ENCODE measurements around the gene PCDHGA4.
"Not testable (repeated sequence)": the region's sequence is repeated elsewhere in the genome, so short reads cannot be mapped to it uniquely, and the experiment has no call there.

The PCDHGA4 gene

GRCh38 chr5:141354900-141355469 is at the start of gene PCDHGA4:
Gene PCDHGA4, plus strand, starts transcription at chr5:141355021. Its CDS starts 87 bp downstream, at chr5:141355108.
- no peak for DNase-seq

GRCh38 chr5:141306630-141307029 is 48.2 kb upstream of the PCDHGA4 start:
- DNase-seq, result no peak

- DNase-seq, result no peak
Measured at GRCh38 chr5:141313711-141314110, 41.1 kb upstream of the PCDHGA4 start.

GRCh38 chr5:141316963-141317362 is 37.9 kb upstream of the PCDHGA4 start:
- DNase-seq, result not testable (repeated sequence)

GRCh38 chr5:141319202-141319601 is 35.6 kb upstream of the PCDHGA4 start:
- DNase-seq, result no peak

- DNase-seq, result no peak
Measured at GRCh38 chr5:141319699-141320098, 35.1 kb upstream of the PCDHGA4 start.

GRCh38 chr5:141320225-141321169 is 34.3 kb upstream of the PCDHGA4 start, which contains the start of gene TAF7:
Gene TAF7, minus strand, starts transcription at chr5:141320784. Its CDS starts 740 bp downstream, at chr5:141320044.
- peak; percentile 91 for DNase-seq

- no peak for DNase-seq
Measured at GRCh38 chr5:141322261-141322660, 32.6 kb upstream of the PCDHGA4 start.

- peak; percentile 66 for DNase-seq
Measured at GRCh38 chr5:141326088-141326854, 28.6 kb upstream of the PCDHGA4 start.

- no peak for DNase-seq
Measured at GRCh38 chr5:141328231-141328630, 26.6 kb upstream of the PCDHGA4 start.

GRCh38 chr5:141330299-141331080 is 24.3 kb upstream of the PCDHGA4 start, which contains the start of gene PCDHGA1:
Gene PCDHGA1, plus strand, starts transcription at chr5:141330514.
- peak; percentile 7 for DNase-seq

- not testable (repeated sequence) for DNase-seq
Measured at GRCh38 chr5:141332571-141332970, 22.2 kb upstream of the PCDHGA4 start.

- DNase-seq, result peak; percentile 21
Measured at GRCh38 chr5:141338538-141339306, 16.1 kb upstream of the PCDHGA4 start, which contains the start of gene PCDHGA2. Gene PCDHGA2, plus strand, starts transcription at chr5:141338760.

- not testable (repeated sequence) for DNase-seq
Measured at GRCh38 chr5:141340781-141341354, 14.0 kb upstream of the PCDHGA4 start.

- DNase-seq, result no peak
Measured at GRCh38 chr5:141342773-141343172, 12.0 kb upstream of the PCDHGA4 start.

- DNase-seq, result peak; percentile 16
Measured at GRCh38 chr5:141343242-141343952, 11.4 kb upstream of the PCDHGA4 start, which contains the start of gene PCDHGA3. Gene PCDHGA3, plus strand, starts transcription at chr5:141343829. Its CDS starts 205 bp downstream, at chr5:141344034.

- no peak for DNase-seq
Measured at GRCh38 chr5:141343953-141344463, 10.8 kb upstream of the PCDHGA4 start.

GRCh38 chr5:141345327-141345726 is 9.5 kb upstream of the PCDHGA4 start:
- no peak for DNase-seq

- not testable (repeated sequence) for DNase-seq
Measured at GRCh38 chr5:141346017-141346416, 8.8 kb upstream of the PCDHGA4 start.
